Common myeloid progenitor, CD34-positive (primary cell): ENCODE results near the gene COMMD2.

ENCODE experiments used
- CTCF ChIA-PET: fragments of 350-600 bp; sonication (Branson Sonifier 250); formaldehyde crosslinking; loops from one replicate; lab custom pipeline; 2021; ENCODE audit warnings: antibody characterized with exemption; lab: Charles Lee
- POLR2A ChIA-PET: fragments of 350-600 bp; sonication (Branson Sonifier 250); formaldehyde crosslinking; loops from one replicate; lab custom pipeline; 2021; ENCODE audit warnings: antibody characterized with exemption; lab: Charles Lee
- DNase-seq, 3 donors: peaks; one replicate each; pipeline versions ENCODE4 v3.0.0 to v3.0.0-alpha.2; 2013
- H3K27ac ChIP-seq, 2 experiments: 1 replicate in 1 of 2; 2 replicates in 1 of 2; pipeline ENCODE4 v1.7.0; 2013; ENCODE audit warnings: inconsistent platforms in 2 of 2, low read length in 2 of 2, mild to moderate bottlenecking in 2 of 2, low read depth in 1 of 2, moderate library complexity in 1 of 2; ENCODE audit not compliant: severe bottlenecking in 2 of 2, insufficient read depth in 1 of 2, poor library complexity in 1 of 2
- H3K27me3 ChIP-seq, 5 experiments: replicated peaks in 2 of 5; 1 replicate in 3 of 5; 2 replicates in 2 of 5; pipeline versions ENCODE4 v1.6.1 to v1.7.0; 2013; ENCODE audit warnings: low read length in 4 of 5, mild to moderate bottlenecking in 2 of 5, moderate library complexity in 2 of 5, inconsistent platforms in 1 of 5; ENCODE audit not compliant: insufficient read depth in 5 of 5, control insufficient read depth in 4 of 5
- H3K36me3 ChIP-seq, 4 experiments: 1 replicate in 2 of 4; 2 replicates in 2 of 4; pipeline versions ENCODE4 v1.6.1 to v1.7.0; 2013; ENCODE audit warnings: low read length in 3 of 4, control low read depth in 1 of 4, mild to moderate bottlenecking in 1 of 4; ENCODE audit not compliant: control insufficient read depth in 4 of 4, insufficient read depth in 4 of 4
- H3K4me1 ChIP-seq, 4 experiments: 1 replicate in 3 of 4; 2 replicates in 1 of 4; pipeline versions ENCODE4 v1.6.1 to v1.7.1; 2013; ENCODE audit warnings: low read length in 3 of 4, mild to moderate bottlenecking in 3 of 4, control low read depth in 1 of 4, inconsistent platforms in 1 of 4, moderate library complexity in 1 of 4; ENCODE audit not compliant: control insufficient read depth in 4 of 4, insufficient read depth in 4 of 4; ENCODE audit errors: control extremely low read depth in 1 of 4
- H3K4me3 ChIP-seq, 7 experiments: 1 replicate in 4 of 7; 2 replicates in 3 of 7; pipeline versions ENCODE4 v1.5.1 to v1.7.0; 2013; ENCODE audit warnings: mild to moderate bottlenecking in 7 of 7, low read length in 6 of 7, moderate library complexity in 6 of 7, inconsistent platforms in 2 of 7, low read depth in 2 of 7, control low read depth in 1 of 7; ENCODE audit not compliant: insufficient read depth in 4 of 7, control insufficient read depth in 1 of 7; ENCODE audit errors: extremely low read depth in 1 of 7
- H3K9me3 ChIP-seq, 5 experiments: 1 replicate in 4 of 5; 2 replicates in 1 of 5; pipeline versions ENCODE4 v1.6.1 to v1.7.1; 2013; ENCODE audit warnings: low read length in 4 of 5, mild to moderate bottlenecking in 2 of 5, inconsistent platforms in 1 of 5, low read depth in 1 of 5, moderate library complexity in 1 of 5; ENCODE audit not compliant: control insufficient read depth in 4 of 5, insufficient read depth in 2 of 5; ENCODE audit errors: control extremely low read depth in 1 of 5
- WGBS: methylation state at CpG from one replicate; pipeline ENCODE4 v1.1.5; 2013; ENCODE audit not compliant: insufficient coverage; 5-methylcytosine and 5-hydroxymethylcytosine counted together

Gene COMMD2

GRCh38 chr3:149767720-149768119, 15.4 kb upstream of the COMMD2 start:
- no peaks in the 10 kb centered on the region for H3K9me3 ChIP-seq
- DNase-seq: no peak
- 100% methylated on average over 2 of the region's 6 CpGs for WGBS
- no peak overlapping the region for H3K4me3 ChIP-seq
- POLR2A ChIA-PET: interaction anchor here (1.6 kb wide), 1 partner anchor 15 kb away, joined by 4 read pairs; the partner anchor contains the start of gene COMMD2
- no peaks in the 10 kb centered on the region for H3K27me3 ChIP-seq
- no peaks in the 10 kb centered on the region for H3K4me1 ChIP-seq
- CTCF ChIA-PET: interaction anchor here (0.6 to 12.7 kb wide), 8 partner anchors 9 to 458 kb away, joined by 3 to 125 read pairs (median 4); no protein-coding TSS in a partner anchor
- no peak overlapping the region for H3K27ac ChIP-seq
- no peaks in the 10 kb centered on the region for H3K36me3 ChIP-seq

DNA sequence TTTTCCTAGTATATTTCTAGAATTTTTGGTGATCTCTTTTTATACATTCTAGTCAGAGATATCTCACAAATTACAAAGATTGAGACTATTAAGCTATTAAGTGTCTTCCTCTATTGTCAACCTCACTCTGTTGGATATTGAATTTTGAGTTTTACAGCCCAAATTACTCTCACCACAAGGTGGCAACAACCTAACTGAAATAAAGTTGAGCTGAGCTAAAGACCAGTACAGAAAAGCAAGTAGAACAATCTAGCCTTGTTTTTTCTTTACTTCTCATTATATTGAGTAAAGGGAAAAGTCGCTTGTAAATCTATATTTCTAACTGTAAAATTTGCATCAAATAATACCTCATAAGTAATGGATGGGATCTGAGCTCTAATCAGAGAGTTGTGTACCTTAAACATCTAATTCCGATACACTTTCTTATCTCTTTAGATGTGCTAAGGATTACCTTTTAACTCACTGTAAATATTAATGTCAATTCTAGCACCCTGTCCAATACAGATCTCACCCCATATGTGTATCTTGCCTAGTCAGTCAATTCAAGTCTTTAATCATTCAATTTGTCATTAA, 13.6 kb upstream of the COMMD2 start:
- POLR2A ChIA-PET: interaction anchor here (0.9 to 1.6 kb wide), 2 partner anchors 13 to 42 kb away, joined by 3 to 4 read pairs; partner anchors contain the start of gene COMMD2
- H3K27me3 ChIP-seq: no peaks in the 10 kb centered on the region
- CTCF ChIA-PET: interaction anchor here (0.8 to 12.7 kb wide), 17 partner anchors 9 to 418 kb away, joined by 3 to 125 read pairs (median 4); no protein-coding TSS in a partner anchor
- peak; percentile 46 to 73 (median 69) for DNase-seq
- H3K27ac ChIP-seq: no peak overlapping the region
- H3K4me3 ChIP-seq: no peak overlapping the region
- H3K9me3 ChIP-seq: no peaks in the 10 kb centered on the region
- no peaks in the 10 kb centered on the region for H3K4me1 ChIP-seq
- H3K36me3 ChIP-seq: no peaks in the 10 kb centered on the region
- WGBS: 100% methylated on average over 1 of the region's 2 CpGs

DNA sequence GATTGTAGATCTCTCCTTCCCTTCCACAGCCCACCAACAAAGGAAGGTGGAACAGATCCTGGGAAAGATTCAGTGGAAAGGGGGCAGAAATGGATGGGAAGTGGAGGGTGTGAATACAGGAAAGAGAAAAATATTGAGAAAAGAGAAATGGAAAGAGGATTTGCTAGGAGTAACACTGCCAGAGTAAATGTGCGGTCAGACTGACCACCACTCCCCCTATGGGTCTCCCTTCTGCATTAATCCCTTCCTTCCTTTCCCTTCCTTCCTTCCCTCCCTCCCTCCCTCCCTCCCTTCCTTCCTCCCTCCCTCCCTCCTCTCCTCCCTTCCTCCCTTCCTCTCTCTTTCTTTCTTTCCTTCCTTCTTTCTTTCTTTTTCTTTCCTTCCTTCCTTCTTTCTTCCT, 12.0 kb upstream of the COMMD2 start:
- Histone ChIP-seq H3K4me3 (no peak overlapping the region), H3K27ac (no peak overlapping the region), H3K27me3 (no peaks in the 10 kb centered on the region), H3K9me3 (no peaks in the 10 kb centered on the region), H3K4me1 (no peaks in the 10 kb centered on the region), H3K36me3 (no peaks in the 10 kb centered on the region)
- ChIA-PET CTCF (interaction anchor here (2.6 to 12.7 kb wide), 2 partner anchors 9 to 44 kb away, joined by 9 to 125 read pairs; no protein-coding TSS in a partner anchor), POLR2A (interaction anchor here (0.6 kb wide), 1 partner anchor 9 kb away, joined by 10 read pairs; no protein-coding TSS in a partner anchor)
- DNase-seq: no peak
- WGBS: no CpG with 5 or more reads among the region's 1 CpG

GRCh38 chr3:149763565-149764195, 11.4 kb upstream of the COMMD2 start:
- no peak overlapping the region for H3K27ac ChIP-seq
- ChIA-PET CTCF (interaction anchor here (1.1 to 12.7 kb wide), 5 partner anchors 7 to 269 kb away, joined by 3 to 125 read pairs (median 9); no protein-coding TSS in a partner anchor), POLR2A (no interaction called here)
- DNase-seq: no peak
- no peaks in the 10 kb centered on the region for H3K36me3 ChIP-seq
- H3K4me3 ChIP-seq: no peak overlapping the region
- no peaks in the 10 kb centered on the region for H3K4me1 ChIP-seq
- no peaks in the 10 kb centered on the region for H3K27me3 ChIP-seq
- WGBS: 100% methylated on average over 3 of the region's 3 CpGs
- H3K9me3 ChIP-seq: no peaks in the 10 kb centered on the region

DNA sequence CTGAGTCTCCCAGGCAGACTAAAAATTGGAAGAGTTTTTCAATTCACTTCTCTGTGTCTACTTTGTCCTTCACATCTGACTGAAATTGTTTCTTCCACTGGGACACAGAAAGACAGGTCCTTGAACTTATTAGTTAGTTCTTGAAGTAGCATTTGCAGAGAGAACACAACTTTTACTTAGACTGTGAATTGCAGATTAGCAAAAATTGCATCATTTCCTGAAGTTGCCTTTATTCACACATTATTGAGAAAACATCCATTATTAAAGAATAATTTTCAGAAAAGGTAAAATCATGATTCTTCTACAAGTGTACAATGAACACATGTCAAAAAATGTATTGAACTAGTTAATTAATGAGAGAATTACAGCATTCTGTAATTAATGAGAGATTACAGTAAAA, 1.4 kb upstream of the COMMD2 start:
- peaks cover 0 to 17% (median 6%) of the 10 kb centered on the region in 4 experiments for H3K36me3 ChIP-seq
- POLR2A ChIA-PET: no interaction called here
- H3K27me3 ChIP-seq: no peaks in the 10 kb centered on the region
- no peak overlapping the region for H3K4me3 ChIP-seq
- H3K9me3 ChIP-seq: no peaks in the 10 kb centered on the region
- peaks cover 4 to 18% (median 5%) of the 10 kb centered on the region in 4 experiments for H3K4me1 ChIP-seq
- CTCF ChIA-PET: no interaction called here
- DNase-seq: no peak
- H3K27ac ChIP-seq: no peak overlapping the region

GRCh38 chr3:149752788-149753136, 473 bp upstream of the COMMD2 start:
- H3K9me3 ChIP-seq: no peaks in the 10 kb centered on the region
- H3K27ac ChIP-seq: peak overlapping the region in 1 of 2 experiments; percentile 79
- H3K27me3 ChIP-seq: no peaks in the 10 kb centered on the region
- ChIA-PET CTCF (interaction anchor here (0.7 to 2.2 kb wide), 8 partner anchors 8 to 246 kb away, joined by 3 to 12 read pairs (median 3); no protein-coding TSS in a partner anchor), POLR2A (interaction anchor here (1.7 kb wide), 1 partner anchor 14 kb away, joined by 4 read pairs; no protein-coding TSS in a partner anchor)
- peak overlapping the region; percentile 72 to 98 (median 95) for H3K4me3 ChIP-seq
- no peak for DNase-seq
- peaks cover 5 to 22% (median 14%) of the 10 kb centered on the region in 4 experiments for H3K36me3 ChIP-seq
- peaks cover 4 to 18% (median 5%) of the 10 kb centered on the region in 4 experiments for H3K4me1 ChIP-seq
